ENCODE measurements around the gene CLDND1.
"Not testable (repeated sequence)": the region's sequence is repeated elsewhere in the genome, so short reads cannot be mapped to it uniquely, and the experiment has no call there.

Gene CLDND1

GRCh38 chr3:98522544-98523281 lies at the start of gene CLDND1:
TSS of gene CLDND1 (minus strand) at chr3:98522902. CDS start at chr3:98521424, 1,478 bp downstream.
- peak; percentile 75 for DNase-seq

GRCh38 chr3:98568402-98568801 lies 45.7 kb upstream of the CLDND1 start:
- no peak for DNase-seq

DNA sequence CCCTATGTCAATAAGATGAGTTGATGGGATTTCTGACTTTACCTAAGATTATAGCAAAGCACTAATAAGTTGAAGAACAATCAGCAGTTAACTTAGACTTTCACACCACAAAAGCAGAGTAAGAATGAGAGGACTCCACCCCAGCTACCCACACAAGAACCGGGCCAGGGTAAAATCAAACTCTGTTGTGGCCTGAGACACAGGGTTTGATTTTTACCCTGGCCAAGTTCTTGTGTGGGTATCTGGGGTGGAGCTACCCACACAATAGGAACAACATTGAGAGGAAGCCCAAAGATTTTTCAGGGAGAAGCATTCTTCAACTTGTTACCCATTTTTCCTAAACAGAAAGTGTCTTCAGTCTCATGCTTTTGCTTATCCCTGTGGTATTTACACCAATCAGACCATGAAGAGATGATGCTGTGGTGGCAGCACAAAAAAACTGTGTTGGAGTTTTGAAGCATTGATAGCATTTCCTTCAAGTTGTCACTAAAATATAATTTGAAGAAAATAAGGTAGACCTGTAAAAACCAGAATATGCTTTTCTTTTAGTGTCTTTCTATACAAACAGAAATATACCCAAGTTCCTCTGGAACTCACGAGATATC lies 45.1 kb upstream of the CLDND1 start:
- no peak for DNase-seq

DNA sequence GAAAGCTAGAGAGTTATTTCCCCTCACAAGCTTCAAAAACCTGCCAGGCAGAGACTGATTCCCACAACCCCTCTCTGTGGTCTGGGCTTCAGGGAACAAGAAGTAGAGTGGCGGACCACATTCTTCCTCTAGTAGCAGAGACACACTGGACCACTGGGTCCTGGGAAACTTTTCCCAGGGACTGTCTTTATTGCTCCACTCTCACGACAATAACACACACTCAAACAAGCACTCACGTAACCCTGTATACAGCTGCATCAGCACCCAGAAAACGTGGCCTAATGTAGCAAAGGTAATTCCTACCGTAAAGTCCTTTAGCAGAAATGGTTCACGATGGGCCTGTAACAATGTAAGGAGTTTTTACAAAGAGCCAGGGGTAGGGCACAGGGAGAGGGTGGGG lies 43.1 kb upstream of the CLDND1 start:
- no peak for DNase-seq

- DNase-seq = no peak
These were observed 42.5 kb upstream of the CLDND1 start for GRCh38 chr3:98565237-98565643.

DNA sequence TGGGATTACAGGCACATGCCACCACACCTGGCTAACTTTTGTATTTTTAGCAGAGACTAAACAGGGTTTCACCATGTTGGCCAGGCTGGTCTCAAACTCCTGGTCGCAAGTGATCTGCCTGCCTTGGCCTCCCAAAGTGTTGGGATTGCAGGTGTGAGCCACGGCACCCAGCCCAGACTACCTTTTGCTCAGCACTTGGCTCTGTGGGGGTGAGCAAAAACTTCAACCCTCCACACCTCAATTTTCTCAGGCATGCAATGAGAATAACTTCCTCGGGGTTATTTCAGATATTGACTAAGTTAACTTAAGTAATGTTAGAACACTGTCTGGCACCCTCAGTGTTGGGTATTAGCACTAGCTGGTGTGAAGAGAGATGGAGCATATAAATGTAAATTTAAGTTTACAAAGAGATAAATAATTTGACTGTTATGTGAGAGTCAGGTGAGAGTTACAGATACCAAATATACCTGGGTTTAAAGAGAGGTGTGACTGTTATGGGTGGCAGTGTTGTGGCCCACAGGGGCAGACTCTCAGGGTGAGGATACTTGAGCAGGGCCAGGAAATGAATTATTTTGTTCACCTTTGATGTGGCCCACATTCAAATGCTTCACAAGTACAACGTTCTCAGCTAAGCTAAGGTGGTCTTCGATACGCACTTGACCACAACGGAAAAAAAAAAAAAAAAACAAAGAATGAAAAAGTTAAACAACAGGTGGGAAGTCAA lies 41.7 kb upstream of the CLDND1 start:
- no peak for DNase-seq

DNA sequence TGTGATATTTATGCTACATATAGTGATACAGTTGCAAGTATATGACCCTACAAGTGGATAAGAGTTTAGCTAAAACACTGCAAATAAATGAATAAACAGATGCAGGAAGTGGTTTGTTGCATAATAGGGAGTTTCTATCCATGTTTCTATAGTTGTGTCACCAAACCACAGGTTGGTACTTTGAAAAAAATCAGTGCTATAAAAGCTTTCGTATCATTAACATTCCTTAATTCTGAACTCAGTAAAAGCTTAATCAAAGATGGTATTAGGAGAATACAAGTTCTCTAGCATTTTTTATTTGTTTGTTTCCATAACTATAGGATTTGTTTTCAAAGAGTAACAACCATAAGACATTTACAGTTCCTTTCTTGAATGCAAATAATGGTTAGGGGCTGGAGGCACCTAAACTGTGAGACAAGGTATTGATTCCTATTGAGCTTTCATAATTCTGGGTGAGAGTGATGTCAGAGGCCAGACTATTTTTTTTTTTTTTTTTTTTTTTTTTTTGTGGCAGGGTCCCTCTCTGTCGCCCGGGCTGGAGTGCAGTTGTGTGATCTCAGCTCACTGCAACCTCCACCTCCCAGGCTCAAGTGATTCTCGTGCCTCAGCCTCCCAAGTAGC lies 41.1 kb upstream of the CLDND1 start:
- DNase-seq = no peak

DNA sequence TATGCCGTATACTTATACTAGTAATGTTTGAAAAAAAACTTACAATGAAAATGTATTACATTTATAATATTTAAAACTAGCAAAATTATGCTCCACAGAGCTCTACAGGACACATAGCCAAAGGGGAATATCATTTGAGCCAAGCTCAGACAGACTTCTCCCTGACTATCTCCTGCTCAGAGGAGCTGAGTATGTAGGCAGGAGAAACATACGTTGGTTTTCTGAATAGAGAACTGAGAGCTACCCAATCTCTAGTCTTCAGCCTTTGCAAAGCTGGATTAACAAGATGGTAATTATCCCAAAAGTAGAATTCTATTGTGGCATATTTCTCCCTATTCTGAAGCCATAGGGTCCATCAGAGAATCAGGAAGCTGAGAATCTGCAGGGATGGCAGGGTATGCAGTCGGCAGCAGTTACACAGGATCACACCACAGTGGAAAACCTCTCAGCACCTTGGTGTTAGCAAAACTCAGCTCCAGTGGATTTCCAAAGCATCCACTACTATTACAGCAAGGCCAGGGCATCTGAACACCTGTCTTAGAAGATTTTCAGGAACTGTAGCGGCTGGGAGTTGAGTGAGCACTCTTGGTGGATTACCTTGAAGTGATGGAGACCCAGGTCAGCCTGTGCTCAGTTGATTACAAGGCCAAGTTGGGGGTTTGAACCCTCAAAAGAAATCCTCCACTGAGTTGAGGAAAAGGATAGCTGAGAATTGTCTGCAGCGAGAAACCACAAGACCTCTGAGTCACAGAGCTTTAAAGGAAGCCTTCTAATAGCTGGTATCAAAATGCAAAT lies 39.2 kb upstream of the CLDND1 start:
- no peak for DNase-seq

DNA sequence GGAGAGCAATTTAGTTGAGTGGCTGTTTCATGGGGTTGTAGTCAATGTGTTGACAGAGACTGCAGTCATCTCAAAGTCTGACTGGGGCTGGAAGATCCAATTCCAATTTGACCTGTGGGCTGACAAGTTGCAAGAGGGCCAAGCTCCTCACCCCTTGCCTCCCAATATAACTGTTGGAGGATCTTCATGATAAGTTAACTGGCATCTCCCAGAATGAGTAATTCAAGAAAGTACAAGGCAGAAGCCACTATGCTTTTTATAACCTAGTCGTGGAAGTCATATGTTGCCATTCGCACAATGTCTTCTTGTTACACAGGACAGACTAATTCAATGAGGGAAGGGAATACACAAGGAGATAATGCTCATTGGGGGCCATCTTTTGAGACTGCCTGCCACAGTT lies 38.2 kb upstream of the CLDND1 start:
- no peak for DNase-seq

GRCh38 chr3:98559769-98560168 lies 37.1 kb upstream of the CLDND1 start:
- not testable (repeated sequence) for DNase-seq

DNA sequence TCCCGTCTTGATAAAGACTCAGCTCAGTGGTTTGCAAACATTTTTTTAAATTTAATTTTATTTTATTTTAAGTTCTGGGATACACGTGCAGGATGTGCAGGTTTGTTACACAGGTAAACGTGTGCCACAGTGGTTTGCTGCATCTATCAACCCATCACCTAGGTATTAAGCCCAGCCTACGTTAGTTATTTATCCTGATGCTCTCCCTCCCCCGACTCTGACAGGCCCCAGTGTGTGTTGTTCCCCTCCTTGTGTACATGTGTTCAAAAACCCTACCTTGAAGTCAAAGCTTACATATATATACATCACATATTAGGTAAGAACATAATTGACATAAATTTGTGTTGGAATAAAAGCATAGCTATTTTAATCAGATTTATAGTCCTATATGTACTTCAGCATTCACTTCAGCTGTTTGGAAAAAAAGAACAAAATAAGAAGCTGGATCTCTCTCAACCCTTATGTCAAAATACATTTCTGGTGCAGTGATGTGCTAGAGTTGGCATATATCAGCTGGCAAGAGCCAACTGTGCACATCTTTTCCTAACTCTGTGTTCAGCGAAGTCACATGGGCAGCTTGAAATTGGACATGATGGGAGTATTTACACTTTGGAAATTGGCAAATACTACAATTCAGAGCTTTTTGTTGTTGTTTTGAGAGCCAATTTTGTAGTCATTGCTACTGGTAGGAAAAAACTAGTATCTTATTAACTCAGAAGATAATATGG lies 35.6 kb upstream of the CLDND1 start:
- DNase-seq = no peak

GRCh38 chr3:98557324-98558010 lies 34.8 kb upstream of the CLDND1 start:
- DNase-seq = no peak

GRCh38 chr3:98556164-98557130 lies 33.7 kb upstream of the CLDND1 start:
- no peak for DNase-seq

DNA sequence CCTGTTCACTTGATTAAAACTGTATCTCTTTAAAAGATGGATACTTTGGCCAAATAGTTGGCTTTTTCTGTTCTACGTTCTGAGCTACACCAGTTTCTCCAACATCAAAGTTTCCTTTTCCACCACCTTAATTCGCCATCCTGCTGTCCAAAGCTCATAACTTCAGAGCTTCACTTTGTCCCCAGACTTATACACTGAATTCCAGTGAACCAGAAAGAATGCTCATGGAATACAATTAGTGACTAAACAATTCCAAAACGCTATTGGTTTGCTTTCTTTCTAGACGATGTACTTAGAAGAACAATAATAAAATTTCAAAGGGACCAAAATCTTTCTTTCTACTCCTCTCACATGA lies 32.3 kb upstream of the CLDND1 start:
- no peak for DNase-seq

DNA sequence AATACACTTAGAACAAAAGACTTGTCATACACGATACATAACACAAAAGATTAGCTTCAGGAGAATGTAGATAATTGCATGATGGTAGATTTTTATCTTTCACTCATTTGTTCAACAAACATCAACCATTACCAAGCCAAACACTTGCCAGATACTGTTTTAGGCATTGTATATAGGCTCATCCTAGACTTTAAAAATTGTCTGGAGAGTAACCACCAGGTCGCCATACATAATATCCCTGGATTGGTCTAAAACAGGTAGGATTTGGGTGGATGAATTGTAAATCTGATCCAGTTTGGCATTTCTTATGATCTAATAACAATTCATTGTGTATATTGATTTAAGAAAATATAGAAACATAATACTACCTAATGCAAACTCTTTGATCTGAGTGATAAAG lies 31.9 kb upstream of the CLDND1 start:
- DNase-seq = no peak

- DNase-seq = no peak
These were observed 31.1 kb upstream of the CLDND1 start for GRCh38 chr3:98553753-98554152.

DNA sequence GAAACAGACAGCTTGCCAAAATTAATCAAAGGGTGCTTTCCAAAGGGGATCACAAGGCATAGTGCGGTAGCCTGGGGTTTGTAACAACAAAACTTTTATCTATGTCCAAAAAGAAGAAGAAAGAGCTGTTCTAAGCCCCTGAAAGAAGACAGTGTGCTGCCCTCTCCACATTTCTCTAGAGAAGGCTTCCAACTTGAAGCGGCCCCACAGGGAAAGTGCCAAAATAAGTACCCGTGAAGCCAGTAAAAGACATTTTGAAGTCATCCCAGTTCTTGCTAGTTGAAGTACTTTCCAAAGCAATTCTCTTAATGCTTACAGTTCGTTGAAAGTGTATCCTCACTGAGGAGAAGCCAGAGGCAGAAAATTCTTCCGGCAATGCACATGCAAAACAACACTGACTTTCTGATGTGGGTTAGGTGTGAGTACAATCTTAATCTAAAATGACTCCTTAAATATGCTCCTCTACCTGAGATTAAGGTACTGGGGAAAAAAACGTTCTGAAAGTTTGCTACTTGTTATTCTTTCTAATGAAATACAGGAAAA lies 30.4 kb upstream of the CLDND1 start:
- no peak for DNase-seq

DNA sequence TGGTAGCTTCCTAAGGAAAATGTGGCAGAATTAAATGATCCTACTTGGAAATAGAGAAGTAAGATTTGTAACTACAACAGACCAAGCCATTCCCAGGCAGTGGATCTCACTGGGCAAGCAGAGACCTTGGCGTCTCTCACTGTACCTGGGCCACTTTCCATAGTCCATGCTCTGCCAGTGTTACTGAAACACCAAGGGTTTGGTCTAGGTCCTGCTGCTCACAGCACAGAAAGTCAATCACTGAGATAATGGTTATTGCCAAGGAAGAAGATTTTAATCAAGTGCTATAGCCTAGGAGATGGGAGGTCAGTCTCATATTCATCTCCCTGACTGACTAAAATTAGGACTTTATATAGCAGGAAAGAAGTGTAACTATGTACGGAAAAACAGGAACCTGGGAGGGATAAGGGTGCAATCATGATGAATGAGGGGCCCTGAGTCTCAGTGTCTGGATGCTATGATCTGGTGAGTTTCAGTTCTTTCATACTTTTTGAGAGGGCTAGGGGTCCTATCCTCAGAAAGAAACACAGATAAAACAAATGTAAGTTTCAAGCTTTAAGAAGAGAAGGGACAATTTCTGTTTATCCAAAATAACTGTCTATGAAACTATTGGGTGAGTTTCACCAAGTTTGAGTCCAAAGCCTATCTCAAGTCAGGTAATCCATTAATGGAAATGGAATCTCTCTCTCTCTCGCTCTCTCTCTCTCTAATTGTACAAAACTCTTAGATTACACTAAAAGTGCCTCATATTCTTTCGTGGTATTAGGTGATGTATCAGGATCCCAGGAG lies 29.7 kb upstream of the CLDND1 start:
- DNase-seq = no peak

- DNase-seq = no peak
These were observed 29.1 kb upstream of the CLDND1 start for GRCh38 chr3:98551754-98552153.

All from NCI-H2227 treated with DMSO at 0.1 percent for 48 hours (cell line).